Keratinocyte (primary cell): Measurements from ENCODE around the gene KCNG1.

ENCODE experiments used
- CTCF ChIP-seq, 3 experiments: IDR thresholded peaks in 1 of 3; conservative IDR thresholded peaks in 1 of 3; optimal IDR thresholded peaks in 1 of 3; 2 replicates in 2 of 3; 3 replicates in 1 of 3; pipeline versions ENCODE3 to v1.5.1; 2011; ENCODE audit warnings: low read length in 3 of 3, mild to moderate bottlenecking in 3 of 3, moderate library complexity in 2 of 3, control low read depth in 1 of 3, inconsistent platforms in 1 of 3; ENCODE audit not compliant: insufficient read depth in 2 of 3; ENCODE audit errors: extremely low read depth in 1 of 3
- EZH2 ChIP-seq: IDR thresholded peaks from one replicate; pipeline ENCODE4 v1.6.1; 2012; ENCODE audit warnings: inconsistent platforms, mild to moderate bottlenecking, low read length, moderate library complexity

- no peak for TF ChIP-seq CTCF (optimal IDR thresholded peaks at IDR 0.05 in 1 of 3, IDR thresholded peaks at IDR 0.05 in 1 of 3, conservative IDR thresholded peaks at IDR 0.05 in 1 of 3; ENCODE audit: extremely low read depth in 1 of 3, insufficient read depth in 2 of 3, low read length in 3 of 3)
- TF ChIP-seq EZH2 = no peak
These were observed 63.3 kb downstream of the KCNG1 start for GRCh38 chr20:50959543-50960126.
